ENCODE data around the gene NOSIP.
"Not testable (repeated sequence)": the region's sequence is repeated elsewhere in the genome, so short reads cannot be mapped to it uniquely, and the experiment has no call there.

Gene NOSIP, protein sequence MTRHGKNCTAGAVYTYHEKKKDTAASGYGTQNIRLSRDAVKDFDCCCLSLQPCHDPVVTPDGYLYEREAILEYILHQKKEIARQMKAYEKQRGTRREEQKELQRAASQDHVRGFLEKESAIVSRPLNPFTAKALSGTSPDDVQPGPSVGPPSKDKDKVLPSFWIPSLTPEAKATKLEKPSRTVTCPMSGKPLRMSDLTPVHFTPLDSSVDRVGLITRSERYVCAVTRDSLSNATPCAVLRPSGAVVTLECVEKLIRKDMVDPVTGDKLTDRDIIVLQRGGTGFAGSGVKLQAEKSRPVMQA

DNA sequence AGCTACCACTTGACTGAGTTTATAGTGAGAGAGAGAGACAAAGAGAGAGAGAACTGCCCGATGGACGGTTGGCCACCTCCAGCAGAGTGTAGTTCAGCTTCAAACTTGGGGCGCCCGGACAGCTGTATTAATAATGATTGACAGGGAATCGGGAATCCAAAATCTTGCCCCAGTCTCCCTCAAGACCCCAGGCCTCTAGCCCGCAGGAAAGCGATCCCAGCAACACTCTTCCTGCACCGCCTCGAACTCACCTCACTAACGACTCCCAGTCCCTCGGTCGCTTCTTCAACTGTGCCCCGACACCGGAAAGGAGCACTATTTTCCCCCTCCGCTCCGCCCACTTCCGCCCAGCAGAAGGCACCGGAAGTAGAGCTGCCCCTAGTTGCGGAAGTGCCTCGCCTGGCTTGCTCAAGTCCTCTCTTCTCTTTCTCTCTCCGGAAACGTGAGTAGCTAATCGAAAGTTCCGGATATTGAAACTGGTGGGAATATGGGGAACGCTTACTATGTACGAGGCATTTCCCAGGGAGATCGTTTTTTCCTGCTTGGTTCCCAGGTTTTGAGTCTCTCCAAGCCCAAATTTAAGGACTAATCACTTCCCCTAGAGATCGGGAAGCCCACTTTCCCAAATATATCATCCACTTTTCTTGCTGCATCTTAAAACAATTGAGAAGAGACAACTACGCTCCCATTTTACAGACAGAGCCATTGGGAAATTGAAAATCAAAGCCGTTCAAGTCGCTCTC, at the start of gene NOSIP:
NOSIP (minus strand) TSS at position 293 of the 743 bp plus-strand sequence. CDS start 19,865 bp downstream, outside the sequence.
- DNase-seq (ENCODE audit: low read depth), result peak; percentile 88
- TF ChIP-seq, protein P1, sequence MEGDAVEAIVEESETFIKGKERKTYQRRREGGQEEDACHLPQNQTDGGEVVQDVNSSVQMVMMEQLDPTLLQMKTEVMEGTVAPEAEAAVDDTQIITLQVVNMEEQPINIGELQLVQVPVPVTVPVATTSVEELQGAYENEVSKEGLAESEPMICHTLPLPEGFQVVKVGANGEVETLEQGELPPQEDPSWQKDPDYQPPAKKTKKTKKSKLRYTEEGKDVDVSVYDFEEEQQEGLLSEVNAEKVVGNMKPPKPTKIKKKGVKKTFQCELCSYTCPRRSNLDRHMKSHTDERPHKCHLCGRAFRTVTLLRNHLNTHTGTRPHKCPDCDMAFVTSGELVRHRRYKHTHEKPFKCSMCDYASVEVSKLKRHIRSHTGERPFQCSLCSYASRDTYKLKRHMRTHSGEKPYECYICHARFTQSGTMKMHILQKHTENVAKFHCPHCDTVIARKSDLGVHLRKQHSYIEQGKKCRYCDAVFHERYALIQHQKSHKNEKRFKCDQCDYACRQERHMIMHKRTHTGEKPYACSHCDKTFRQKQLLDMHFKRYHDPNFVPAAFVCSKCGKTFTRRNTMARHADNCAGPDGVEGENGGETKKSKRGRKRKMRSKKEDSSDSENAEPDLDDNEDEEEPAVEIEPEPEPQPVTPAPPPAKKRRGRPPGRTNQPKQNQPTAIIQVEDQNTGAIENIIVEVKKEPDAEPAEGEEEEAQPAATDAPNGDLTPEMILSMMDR (IDR thresholded peaks at IDR 0.05; ENCODE audit: control insufficient read depth, insufficient read depth, low read depth, low read length, missing control alignments), result no peak

DNA sequence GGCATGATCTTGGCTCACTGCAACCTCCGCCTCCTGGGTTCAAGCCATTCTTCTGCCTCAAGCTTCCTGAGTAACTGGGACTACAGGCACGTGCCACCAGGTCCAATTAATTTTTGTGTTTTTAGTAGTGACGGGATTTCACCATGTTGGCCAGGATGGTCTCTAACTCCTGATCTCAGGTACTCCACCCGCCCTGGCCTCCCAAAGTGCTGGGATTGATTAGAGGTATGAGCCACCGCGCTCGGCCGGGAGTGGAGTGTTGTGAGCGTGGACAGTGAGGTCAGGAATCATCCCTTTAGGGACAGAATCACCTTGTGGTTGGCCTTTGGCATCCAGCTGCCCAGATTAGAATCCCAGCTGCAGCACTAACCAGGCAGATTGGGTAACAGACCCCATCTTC, 49.3 kb upstream of the NOSIP start:
- TF ChIP-seq, protein P1 (IDR thresholded peaks at IDR 0.05; ENCODE audit: control insufficient read depth, insufficient read depth, low read depth, low read length, missing control alignments), result no peak
- no peak for DNase-seq (ENCODE audit: low read depth)
- H3K4me3 ChIP-seq (ENCODE audit: control insufficient read depth, low read depth, low read length), result no peak overlapping the region

More for the DNA sequence above, at the start of gene NOSIP:
- peak within 1 kb of the TSS; percentile 77 for H3K4me3 ChIP-seq (ENCODE audit: control insufficient read depth, low read depth, low read length)

DNA sequence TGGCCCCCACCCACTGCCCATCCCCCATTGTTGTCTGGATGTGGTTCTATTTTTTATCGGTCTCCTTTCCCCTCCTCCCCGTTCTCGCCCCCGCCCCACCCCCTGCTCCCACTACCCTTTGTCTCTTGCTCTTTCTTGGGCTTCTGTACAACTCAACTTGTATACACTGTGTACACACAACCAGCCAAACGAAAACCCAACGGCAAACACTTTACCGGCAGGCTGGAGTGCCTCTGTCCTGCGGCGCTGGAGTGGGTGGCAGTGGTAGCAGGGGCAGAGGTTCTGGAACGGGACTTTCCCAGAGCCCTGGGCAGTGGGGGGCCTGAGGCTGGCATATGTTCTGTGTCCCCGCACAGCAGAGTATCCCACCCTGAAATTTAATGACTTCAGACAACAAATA, 45.9 kb upstream of the NOSIP start:
- DNase-seq (ENCODE audit: low read depth), result no peak
- H3K4me3 ChIP-seq (ENCODE audit: control insufficient read depth, low read depth, low read length), result no peak overlapping the region
- TF ChIP-seq, protein P1 (IDR thresholded peaks at IDR 0.05; ENCODE audit: control insufficient read depth, insufficient read depth, low read depth, low read length, missing control alignments), result no peak

DNA sequence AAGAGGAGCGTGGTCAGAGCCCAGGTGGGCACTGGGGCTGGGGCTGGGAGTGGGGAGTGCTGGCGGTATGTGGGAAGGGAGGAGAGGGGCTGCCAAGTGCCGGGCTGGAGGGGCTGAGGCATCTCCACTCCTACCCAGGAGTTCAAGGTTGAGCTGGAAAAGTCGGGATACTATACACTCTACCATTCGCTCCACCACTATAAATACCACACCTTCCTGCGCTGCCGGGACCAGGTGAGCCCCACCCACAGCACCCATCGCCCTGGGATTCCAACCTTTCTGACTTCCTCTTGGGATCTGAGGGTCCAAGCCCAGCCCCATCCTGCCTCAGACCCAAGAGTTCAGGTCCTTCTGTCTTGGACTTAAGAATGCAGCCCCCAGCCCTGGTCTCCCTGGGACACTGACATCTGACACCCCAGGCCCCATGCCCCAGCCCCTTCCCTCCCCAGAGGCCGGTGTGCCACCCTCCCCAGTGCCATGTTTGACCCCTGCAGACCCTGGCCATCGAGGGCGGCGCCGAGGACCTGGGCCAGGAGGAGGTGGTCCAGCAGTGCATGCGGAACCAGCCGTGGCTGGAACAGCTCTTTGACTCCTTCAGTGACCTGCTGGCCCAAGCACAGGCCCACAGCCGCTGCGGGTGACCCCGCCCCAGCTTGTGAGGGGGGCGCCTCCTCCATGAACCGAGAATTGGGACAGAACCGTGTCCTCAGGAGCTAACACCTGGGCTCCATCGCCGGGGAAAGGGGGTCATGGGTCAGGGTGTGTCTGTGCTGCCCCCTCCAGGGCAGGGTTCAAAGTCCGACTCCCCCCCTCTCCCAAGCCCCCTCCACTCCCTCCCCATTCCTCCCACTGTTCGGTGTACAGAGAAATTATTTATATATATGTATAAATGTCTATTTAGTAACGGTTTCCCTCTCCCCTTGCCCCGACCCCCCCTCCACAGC, 44.9 kb upstream of the NOSIP start:
- TF ChIP-seq, protein P1 (IDR thresholded peaks at IDR 0.05; ENCODE audit: control insufficient read depth, insufficient read depth, low read depth, low read length, missing control alignments), result no peak
- DNase-seq (ENCODE audit: low read depth), result no peak
- no peak overlapping the region for H3K4me3 ChIP-seq (ENCODE audit: control insufficient read depth, low read depth, low read length)

DNA sequence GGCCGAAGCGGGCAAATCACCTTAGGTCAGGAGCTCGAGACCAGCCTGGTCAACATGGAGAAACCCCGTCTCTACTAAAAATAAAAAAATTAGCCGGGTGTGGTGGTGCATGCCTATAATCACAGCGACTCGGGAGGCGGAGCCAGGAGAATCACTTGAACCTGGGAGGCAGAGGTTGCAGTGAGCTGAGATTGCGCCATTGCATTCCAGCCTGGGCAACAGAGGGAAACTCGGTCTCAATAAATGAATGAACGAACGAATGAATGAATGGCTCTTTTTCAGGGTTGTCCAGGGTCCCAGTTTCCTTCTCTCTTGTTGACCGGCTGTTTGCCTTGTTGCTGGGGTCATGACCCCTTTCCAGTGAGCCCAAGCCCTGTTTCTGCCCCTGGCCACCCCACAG, 37.5 kb upstream of the NOSIP start:
- DNase-seq (ENCODE audit: low read depth); H3K4me3 ChIP-seq (ENCODE audit: control insufficient read depth, low read depth, low read length): not testable (repeated sequence)

DNA sequence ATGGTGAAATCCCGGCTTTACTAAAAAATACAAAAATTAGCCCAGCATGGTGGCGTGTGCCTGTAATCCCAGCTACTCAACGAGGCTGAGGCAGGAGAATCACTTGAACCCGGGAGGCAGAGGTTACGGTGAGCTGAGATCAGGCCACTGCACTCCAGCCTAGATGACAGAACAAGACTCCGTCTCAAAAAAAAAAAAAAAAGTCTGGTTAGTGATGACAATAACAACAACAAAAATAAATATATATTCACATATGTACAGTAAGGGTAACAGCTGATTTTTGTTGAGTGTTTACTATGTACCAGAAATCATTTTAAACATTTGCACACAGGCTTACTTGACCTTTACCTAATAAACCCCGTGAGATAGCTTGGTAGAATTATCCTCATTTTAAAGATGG, 36.6 kb upstream of the NOSIP start:
- no peak overlapping the region for H3K4me3 ChIP-seq (ENCODE audit: control insufficient read depth, low read depth, low read length)
- TF ChIP-seq, protein P1 (IDR thresholded peaks at IDR 0.05; ENCODE audit: control insufficient read depth, insufficient read depth, low read depth, low read length, missing control alignments), result no peak
- no peak for DNase-seq (ENCODE audit: low read depth)
